Endothelial cell of hepatic sinusoid (primary cell): ENCODE results near the gene VARS2.
"Not testable (repeated sequence)": the region's sequence is repeated elsewhere in the genome, so short reads cannot be mapped to it uniquely, and the experiment has no call there.

ENCODE experiments used
- in situ Hi-C: cut with HindIII; loops from 2 replicates; pipeline ENCODE4 v1.10.0; 2017; ENCODE audit warnings: low sequenced_read_pairs

Gene VARS2

GRCh38 chr6:30951907-30952469 is 38.0 kb downstream of the VARS2 start:
- in situ Hi-C loops = no loop called here

GRCh38 chr6:30954631-30955366 is 40.8 kb downstream of the VARS2 start:
- in situ Hi-C loops = loop anchor here (5.0 kb wide), 1 partner anchor 37 kb away; no protein-coding TSS in a partner anchor

- in situ Hi-C loops = loop anchor here (5.0 kb wide), 1 partner anchor 38 kb away; no protein-coding TSS in a partner anchor
Observed at GRCh38 chr6:30955367-30956042, 41.5 kb downstream of the VARS2 start.

GRCh38 chr6:30957716-30958115 is 43.7 kb downstream of the VARS2 start:
- in situ Hi-C loops = loop anchor here (5.0 kb wide), 1 partner anchor 40 kb away; no protein-coding TSS in a partner anchor

- in situ Hi-C loops = no loop called here
Observed at GRCh38 chr6:30960907-30961673, 47.1 kb downstream of the VARS2 start.

GRCh38 chr6:30962716-30963115 is 48.7 kb downstream of the VARS2 start:
- in situ Hi-C loops = no loop called here

GRCh38 chr6:30963641-30964040 is 49.6 kb downstream of the VARS2 start:
- in situ Hi-C loops = no loop called here

GRCh38 chr6:30964075-30964474 is 50.0 kb downstream of the VARS2 start:
- in situ Hi-C loops = no loop called here

- in situ Hi-C loops = no loop called here
Observed at GRCh38 chr6:30965140-30965601, 51.1 kb downstream of the VARS2 start.

- in situ Hi-C loops = no loop called here
Observed at GRCh38 chr6:30966154-30966553, 52.1 kb downstream of the VARS2 start.

GRCh38 chr6:30969171-30969570 is 55.1 kb downstream of the VARS2 start:
- in situ Hi-C loops = not testable (repeated sequence)

GRCh38 chr6:30970946-30971345 is 56.9 kb downstream of the VARS2 start:
- in situ Hi-C loops = no loop called here

GRCh38 chr6:30972816-30973215 is 58.8 kb downstream of the VARS2 start:
- in situ Hi-C loops = no loop called here

GRCh38 chr6:30974490-30975252 is 60.6 kb downstream of the VARS2 start:
- in situ Hi-C loops = no loop called here
